Glomerular visceral epithelial cell (primary cell): ENCODE measurements around the gene CNPY4.

ENCODE experiments used
- DNase-seq: peaks from one replicate; pipeline ENCODE4 v3.0.0-alpha.2; 2016; ENCODE audit errors: extremely low spot score

CNPY4 gene

GRCh38 chr7:100147278-100147677 is 27.8 kb downstream of the CNPY4 start:
- no peak for DNase-seq

DNA sequence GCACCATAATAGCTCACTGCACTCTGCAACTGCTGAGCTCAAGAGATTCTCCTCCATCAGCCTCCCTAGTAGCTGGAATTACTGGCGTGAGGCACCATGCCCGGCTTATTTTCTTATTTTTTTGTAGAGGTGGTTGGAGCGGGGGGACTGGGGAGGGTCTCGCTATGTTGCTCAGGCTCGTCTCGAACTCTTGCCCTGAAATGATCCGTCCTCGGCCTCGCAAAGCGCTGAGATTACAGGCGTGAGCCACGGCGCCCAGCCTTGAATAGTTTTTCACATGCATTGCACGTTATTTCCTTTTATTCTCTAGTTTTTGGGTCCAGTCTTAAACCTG is 28.8 kb downstream of the CNPY4 start:
- DNase-seq, result no peak

- DNase-seq, result peak; percentile 99
Measured at GRCh38 chr7:100148559-100149328, 29.3 kb downstream of the CNPY4 start, which contains the start of gene LAMTOR4. Gene LAMTOR4, plus strand, starts transcription at chr7:100148918. Its CDS starts 55 bp downstream, at chr7:100148973.

DNA sequence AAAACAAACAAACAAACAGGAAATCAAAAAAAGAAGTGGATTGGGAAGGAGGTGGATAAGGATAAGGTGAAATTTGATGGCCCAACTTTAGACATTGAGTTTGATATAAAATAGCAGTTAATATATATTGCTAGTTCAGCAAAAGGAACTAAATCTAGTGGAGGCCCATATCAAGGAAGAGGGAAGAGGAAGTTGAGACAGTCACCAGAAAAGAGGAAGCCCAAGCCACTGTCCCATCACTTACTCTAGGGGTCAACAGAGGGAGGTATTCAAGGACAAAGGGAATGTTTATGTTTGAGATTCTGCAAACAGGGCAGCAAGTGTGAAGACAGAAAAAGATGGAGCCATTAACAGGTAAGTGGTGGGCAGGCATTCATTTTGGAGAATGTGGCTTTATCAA is 33.0 kb downstream of the CNPY4 start:
- DNase-seq, result no peak

- no peak for DNase-seq
Measured at GRCh38 chr7:100152937-100153666, 33.7 kb downstream of the CNPY4 start.

DNA sequence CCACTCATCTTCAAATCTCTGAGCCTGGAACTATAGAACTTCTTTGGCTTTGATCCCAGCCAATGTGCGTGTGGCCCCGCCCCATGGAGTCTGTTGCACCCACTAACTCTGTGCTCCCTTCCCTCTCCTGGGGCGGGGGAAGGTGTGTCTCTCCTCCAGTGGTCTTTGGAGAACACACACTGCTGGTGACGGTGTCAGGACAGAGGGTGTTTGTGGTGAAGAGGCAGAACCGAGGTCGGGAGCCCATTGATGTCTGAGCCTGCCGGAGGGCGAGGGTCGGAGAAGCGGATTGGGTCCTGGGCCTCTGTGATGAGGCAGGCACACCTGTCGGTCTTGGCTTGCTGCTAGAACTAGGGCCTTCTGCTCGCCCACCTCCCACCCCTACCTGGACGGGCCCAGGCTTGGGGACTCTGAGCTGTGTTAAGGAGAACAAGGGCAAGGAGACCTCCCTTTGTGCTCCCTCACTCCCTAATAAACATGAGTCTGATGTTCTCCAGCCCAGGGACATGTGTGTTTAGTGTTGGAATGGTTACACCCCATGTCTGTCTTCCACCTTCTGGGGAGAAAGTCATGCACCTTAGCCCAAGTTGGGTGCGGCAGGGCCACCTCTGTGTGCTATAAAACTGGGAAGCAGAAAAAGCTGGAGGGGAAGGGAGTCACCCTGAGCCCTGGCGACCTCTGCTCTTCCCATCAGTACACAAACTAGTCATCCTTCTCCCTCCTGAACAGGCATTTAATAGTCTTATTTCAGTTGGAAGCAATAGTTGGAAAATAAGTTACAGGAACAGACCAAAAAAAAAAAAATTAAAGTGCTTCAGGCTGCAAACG is 34.5 kb downstream of the CNPY4 start:
- DNase-seq, result no peak

DNA sequence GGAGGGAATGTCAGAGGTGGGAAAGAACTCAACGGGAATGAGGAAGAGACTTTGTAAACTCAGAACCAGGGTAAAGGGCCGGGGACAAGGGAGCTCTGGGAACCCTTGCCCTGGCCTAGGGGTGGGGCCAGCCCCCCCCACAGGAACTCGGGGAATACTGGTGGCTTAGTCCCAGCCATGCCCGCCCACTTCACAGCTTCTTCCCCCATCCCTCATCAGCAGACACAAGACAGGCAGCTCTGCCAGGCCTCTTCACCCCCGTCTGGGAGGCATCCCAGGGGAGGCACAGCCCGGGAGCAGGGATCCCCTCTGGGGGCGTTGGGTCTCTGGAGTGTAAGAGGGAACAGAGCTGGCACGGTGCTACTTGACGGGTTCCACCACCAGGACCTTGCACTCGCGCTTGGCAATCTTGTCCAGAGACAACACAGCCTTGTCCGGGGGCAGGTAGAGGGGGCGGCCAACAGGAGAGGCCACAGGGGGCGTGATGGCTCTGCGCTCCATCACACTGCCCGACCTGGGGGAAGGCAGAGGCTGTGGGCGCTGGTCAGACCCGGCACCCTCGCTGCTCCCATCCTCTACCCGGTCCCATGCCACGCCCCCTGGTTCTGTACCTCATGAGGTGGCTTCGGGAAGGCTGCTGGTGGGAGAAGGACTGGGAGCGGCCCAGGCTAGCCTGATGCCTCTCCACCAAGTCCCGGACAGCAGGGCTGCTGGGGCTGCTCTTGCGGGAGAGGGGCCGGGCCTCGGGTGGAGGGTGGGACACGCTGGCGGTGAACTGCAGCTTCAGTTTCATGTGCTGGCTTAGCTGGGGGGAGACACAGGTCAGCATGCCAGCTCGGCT is 35.4 kb downstream of the CNPY4 start:
- DNase-seq, result no peak

GRCh38 chr7:100155553-100156317 is 36.3 kb downstream of the CNPY4 start:
- no peak for DNase-seq

DNA sequence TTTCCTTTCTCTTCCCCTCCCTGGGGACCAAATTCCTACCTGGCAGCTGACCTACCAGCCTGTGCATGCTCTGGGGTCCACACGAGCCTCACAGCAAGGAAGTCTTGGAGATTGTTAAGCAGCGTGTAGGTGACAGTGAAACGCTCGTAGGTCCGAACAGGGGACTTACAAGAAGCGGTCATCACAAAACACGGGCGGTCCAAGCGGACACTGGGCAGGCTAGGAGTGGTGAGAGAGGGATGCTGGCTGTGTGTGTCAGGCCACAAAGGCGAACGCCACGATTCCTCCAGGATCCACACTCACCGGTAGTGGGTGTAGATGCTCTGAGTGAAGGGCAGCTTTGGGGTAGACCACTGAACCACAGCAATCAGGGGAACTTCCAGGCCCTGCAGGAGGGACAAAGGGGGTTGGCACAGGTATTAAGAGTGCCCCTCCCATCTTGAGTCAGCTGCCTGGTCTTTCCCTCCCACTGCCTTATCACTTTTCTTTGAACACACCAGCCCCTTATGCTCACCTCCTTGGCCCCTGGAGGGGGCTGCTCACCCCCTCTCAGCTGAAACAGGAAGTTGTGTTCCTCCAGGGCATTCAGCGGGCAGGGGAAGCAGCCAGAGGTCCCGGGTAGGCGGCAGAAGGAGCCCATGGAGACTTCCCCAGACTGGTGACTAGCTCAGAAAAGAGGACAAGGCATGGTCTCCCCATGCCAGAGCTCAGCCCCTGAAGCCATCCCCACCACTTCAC is 37.1 kb downstream of the CNPY4 start:
- DNase-seq, result no peak

DNA sequence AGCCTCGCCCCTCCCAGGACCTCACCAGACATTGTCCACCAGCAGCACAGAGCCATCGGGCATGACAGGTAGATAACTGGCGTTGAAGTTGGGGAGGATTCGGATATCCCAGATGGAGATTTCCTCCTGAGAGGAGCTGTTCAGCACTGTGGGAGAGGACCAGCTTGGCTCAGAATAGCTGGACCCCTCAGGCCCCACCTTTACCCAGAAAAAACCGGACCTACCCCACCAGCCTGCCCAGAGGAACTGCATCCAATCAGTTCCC is 37.6 kb downstream of the CNPY4 start:
- DNase-seq, result no peak

- peak; percentile 66 for DNase-seq
Measured at GRCh38 chr7:100157334-100158228, 38.1 kb downstream of the CNPY4 start.

GRCh38 chr7:100158229-100159098 is 39.0 kb downstream of the CNPY4 start, which contains the start of gene TRAPPC14:
Gene TRAPPC14, minus strand, starts transcription at chr7:100158723. Its CDS starts 224 bp downstream, at chr7:100158499.
- DNase-seq, result peak; percentile 84

DNA sequence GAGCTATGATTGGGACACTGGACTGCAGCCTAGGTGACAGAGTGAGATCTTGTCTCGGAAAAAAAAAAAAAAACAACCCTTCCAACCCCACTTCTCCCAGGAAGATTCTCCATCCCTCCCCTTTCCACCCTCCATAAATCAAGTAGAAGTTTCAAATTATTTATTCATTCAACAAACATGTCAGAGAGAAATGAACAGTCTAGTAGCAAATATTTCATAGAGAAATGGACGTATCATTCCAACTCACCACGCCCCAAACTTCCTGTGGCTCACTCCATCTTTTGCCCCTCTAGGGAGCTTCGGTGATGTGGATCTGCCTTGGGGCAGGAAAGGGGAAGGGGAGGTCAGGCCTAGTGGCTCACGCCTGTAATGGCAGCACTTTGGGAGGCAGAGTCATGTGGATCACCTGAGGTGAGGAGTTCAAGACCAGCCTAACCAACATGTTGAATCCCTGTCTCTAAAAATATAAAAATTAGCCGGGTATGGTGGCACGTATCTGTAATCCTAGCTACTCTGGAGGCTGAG is 39.7 kb downstream of the CNPY4 start:
- DNase-seq, result no peak

GRCh38 chr7:100160067-100160466 is 40.6 kb downstream of the CNPY4 start:
- DNase-seq, result no peak

DNA sequence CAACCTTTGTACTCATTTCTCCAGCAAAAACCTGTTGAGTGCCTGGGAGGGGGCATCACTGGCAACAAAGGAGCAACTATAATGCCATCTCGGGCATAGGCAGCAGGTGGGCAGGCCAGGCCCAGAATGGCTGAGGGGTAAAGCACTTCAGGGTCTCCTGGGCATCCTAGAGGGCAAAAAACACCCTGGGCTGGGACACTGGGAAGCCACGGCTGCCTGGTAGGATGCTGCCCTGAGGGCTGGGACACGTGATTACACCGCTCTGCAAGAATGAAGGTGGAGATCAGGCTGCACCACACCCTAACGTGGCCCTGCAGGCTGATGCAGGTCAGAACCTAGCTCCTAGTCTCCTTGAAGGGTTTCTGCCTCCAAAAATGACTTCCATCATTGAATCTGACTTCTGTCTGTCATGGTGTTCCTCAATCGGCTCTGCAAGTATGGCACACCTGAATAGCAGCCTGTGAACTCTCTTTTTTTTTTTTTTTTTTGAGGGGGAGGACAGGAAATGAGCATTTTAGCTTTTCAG is 43.6 kb downstream of the CNPY4 start:
- no peak for DNase-seq

DNA sequence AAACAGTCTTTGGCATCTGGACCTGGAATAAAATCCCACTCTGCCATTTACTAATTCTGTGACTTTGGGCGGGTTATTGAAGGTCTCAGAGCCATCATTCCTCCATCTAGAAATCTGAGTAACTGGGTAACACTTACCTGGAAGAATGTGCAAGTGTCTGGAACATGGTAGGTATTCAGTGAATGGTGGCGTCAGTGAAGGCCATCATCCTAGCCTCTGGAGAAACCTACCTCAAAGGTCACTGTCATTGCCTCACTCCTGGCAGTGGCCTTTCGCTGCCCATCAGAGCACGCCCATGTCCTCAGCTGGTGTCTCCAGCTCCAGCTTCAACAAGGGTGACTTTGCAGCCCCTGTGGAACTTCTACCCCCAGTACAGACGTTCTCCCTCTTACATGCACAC is 44.4 kb downstream of the CNPY4 start:
- DNase-seq, result no peak

DNA sequence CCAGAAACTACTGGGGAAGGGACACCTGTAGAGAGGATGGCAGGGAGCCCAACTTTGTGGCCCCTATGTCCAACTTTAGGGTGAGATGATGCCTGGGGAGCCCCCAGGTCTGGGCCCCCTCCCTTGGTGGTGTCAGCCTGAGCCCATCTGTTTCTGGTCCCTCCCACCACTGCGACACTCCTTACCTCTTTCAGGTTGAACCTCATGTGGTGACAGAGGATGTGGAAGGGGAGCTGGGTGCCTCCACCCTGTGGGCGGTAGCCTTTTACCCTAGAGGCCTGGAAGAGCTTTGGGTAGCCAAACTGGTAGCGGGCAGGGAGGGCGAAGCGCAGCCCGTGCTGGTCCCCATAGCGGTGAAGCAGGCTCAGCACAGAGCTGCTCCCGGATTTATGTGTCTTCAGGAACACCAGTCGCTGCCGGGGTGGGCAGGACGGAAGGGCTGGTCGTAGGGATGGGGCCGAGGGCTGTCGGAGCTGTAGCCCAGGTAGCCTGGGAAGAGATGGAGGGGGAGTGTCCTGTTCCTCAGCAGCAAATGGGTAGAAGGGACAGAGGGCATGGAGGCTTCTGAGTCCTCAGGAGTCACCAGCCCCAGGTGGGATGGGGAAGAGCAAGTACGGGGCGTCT is 47.0 kb downstream of the CNPY4 start:
- no peak for DNase-seq
